Measurements from ENCODE around the gene CFAP410. TPM values are rescaled to one million over a fixed set of nuclear protein-coding genes. Genes with fewer than 3 reads are reported as not detected.
"Not testable (repeated sequence)": the region's sequence is repeated elsewhere in the genome, so short reads cannot be mapped to it uniquely, and the experiment has no call there.

CFAP410 gene
- polyA plus RNA-seq, 1 donor: 18.2 TPM

DNA sequence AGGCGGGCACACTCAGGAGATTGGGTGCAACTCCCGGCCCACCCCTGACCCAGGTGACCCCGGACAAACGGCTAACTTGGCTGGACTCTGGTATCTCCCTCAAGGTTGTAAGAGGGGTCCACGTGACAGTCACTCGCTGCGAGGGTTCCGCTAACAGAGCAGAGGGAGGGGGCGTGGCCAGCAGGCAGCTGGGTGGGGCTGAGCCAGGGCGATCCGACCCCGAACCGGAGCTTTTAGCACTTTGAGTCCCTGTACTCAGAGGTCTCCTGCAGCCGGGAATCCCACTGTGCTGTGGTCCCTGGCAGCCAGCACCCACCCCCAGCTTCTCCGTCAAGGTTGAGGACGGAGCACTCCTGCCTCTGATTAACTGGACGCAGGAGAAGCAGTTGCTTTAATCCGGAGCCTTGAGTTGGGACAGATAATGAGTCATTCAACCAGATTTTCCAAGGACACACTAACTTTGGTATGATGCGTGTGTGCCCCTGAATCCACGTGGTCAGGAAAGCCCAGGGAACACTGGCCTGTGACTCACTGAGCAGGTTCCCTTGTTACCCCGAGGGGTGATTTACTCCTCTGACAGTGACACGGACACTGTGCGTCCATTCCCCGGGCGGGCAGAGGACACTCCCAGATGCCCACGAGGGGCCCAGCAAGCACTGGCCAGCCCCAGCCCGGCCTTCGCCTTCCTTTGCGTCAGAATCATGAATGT, 31.0 kb upstream of the CFAP410 start:
- DNase-seq: peak; percentile 36

DNA sequence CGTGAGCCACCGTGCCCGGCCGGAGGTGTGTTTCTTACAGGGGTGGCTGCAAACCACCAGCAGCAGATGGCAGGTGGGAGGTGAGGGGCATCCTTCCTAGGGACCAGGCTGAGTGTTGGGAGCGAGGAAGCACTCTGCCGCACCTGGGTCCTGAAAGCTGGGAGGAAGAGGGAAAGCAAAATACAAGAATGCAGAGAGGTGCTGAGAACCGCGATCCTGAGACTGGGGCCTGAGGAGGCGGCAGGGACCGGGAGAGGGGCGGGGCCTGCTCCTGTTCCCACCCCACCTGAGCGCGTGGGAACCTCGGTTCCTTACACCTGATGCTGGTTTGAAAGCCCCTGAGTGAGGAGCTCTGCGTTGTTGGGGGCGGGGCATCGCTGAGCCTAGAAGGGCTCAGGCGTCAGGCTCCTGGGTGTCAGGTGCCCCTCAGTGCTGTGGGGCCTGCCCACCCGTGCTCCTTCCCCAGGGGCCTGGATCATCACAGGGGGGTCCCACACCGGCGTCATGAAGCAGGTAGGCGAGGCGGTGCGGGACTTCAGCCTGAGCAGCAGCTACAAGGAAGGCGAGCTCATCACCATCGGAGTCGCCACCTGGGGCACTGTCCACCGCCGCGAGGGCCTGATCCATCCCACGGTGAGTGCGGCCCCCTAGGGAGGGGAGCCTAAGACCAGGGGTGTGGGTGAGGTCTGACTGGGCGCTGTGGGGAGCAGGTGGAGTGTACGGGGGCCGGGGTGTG, 29.7 kb upstream of the CFAP410 start:
- no peak for DNase-seq

GRCh38 chr21:44366586-44367211, 27.5 kb upstream of the CFAP410 start:
- DNase-seq: no peak

GRCh38 chr21:44365967-44366585, 26.9 kb upstream of the CFAP410 start:
- no peak for DNase-seq

DNA sequence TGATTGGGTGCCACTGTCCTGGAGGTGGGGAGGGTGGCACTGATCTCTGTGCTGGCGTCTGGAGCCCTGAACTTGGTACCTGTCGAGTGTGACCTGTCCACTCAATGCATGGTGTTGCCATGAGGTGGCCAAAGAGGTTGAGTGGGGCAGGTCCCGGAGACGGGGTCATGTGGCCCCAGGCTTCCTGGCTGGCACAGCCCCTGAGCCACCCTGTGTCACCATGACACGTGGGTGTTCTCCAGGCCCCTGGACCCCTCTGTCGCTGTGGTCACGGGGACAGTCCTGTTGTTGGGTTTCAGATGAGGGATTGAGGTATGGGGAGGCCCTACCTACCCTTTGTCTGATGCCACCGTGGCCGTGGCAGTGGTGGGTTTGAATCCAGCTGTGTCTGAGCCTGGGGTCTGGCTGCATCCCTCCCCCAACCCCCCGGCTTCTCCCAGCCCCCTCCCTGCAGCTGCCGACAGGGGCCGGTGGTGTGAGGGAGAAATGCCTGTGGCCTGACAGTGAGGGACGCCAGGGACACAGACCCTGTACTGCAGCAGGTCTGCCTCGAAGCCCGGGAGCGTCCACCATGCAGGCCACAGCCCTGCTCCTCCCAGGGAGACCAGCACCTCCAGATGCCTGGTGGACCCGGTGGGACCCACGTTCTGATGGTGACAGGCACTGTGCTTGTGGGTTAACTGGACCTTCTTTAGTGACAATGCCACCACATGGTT, 26.2 kb upstream of the CFAP410 start:
- no peak for DNase-seq

- no peak for DNase-seq
Observed at GRCh38 chr21:44364151-44365053, 25.2 kb upstream of the CFAP410 start.

DNA sequence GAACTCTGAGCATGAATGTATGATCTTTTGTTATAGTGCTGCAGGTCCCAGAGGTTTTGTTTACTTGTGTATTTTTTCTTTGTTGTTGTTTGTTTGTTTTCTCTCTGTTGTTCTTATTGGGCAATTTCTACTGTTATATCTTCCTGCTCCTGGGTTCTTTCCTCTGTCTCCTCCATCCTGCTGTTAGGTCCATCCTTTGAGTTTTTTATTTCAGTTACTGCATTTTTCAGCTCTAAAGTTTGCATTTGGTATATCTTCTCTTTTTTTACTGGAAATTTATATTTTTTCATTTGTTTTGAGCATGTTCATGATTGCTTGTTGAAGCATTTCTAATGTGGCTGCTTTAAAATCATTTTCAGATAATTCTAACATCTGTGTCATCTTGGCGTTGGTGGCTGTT, 24.1 kb upstream of the CFAP410 start:
- no peak for DNase-seq

GRCh38 chr21:44361903-44362302, 22.7 kb upstream of the CFAP410 start:
- not testable (repeated sequence) for DNase-seq

GRCh38 chr21:44360159-44360558, 21.0 kb upstream of the CFAP410 start:
- DNase-seq: no peak

GRCh38 chr21:44359396-44359795, 20.2 kb upstream of the CFAP410 start:
- DNase-seq: no peak

GRCh38 chr21:44357064-44357837, 18.1 kb upstream of the CFAP410 start:
- no peak for DNase-seq

DNA sequence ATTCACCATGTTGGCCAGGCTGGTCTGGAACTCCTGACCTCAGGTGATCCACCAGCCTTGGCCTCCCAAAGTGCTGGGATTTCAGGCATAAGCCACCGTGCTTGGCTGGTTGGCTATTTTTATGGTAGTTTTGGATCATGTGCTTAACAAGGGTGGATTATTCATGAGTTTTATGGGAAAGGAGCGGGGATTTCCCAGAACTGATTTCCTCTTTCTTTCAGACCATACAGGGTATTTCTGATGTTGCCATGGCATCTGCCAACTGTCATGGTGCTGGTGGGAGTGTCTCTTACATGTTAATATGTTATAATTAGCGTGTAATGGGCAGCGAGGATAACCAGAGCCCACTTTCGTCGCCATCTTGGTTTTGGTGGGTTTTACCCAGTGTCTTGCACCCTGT, 17.4 kb upstream of the CFAP410 start:
- no peak for DNase-seq

GRCh38 chr21:44356160-44356559, 17.0 kb upstream of the CFAP410 start:
- no peak for DNase-seq

GRCh38 chr21:44354775-44355771, 15.9 kb upstream of the CFAP410 start:
- DNase-seq: no peak

- no peak for DNase-seq
Observed at GRCh38 chr21:44354001-44354405, 14.8 kb upstream of the CFAP410 start.

GRCh38 chr21:44353191-44353970, 14.2 kb upstream of the CFAP410 start, which contains the start of gene TRPM2:
TRPM2 (plus strand) TSS chr21:44353621; CDS start chr21:44353701, 80 bp downstream.
- no peak for DNase-seq

DNA sequence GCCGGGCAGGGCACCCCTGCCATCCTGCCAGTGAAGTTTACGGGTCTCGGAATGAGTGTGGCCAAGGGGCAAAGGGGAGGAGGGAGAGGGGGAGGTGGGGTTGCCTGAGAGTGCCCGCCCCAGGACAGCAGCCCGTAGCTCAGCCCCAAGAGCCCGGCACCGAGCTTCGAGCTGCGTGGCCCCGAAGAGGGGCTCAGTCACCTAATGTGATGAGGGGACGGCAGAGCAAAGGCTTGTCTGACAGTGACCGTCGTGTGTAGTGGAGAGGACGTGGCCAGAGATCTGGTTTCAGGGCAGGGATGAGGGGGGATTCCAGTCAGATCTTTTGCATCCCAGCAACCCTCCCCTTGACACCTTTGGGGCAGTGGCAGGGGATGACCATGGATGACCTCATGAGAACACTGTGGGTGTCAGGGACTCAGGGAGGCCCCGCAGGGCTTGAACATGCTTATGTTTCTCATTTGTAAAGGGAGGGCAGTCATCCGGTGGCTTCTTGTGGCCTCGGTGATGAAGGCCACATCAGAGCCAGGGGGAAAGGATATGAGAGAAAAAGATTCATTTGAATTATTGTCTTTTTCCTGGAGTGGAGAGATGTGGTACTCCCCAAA, 13.2 kb upstream of the CFAP410 start:
- DNase-seq: no peak
